Endothelial cell of umbilical vein (primary cell): ENCODE results near the gene CDK11B.

Source experiments
- EZH2 ChIP-seq: IDR thresholded peaks from 2 replicates; pipeline ENCODE4 v1.6.1; 2012; ENCODE audit warnings: borderline replicate concordance, low read depth, mild to moderate bottlenecking, moderate library complexity, low read length, inconsistent platforms; ENCODE audit not compliant: severe bottlenecking
- JUN ChIP-seq: IDR thresholded peaks from 2 replicates; pipeline ENCODE4 v1.6.1; 2011; ENCODE audit warnings: borderline replicate concordance, low read depth; ENCODE audit not compliant: insufficient read length, insufficient read depth
- POLR2A ChIP-seq: IDR thresholded peaks from 2 replicates; pipeline ENCODE4 v1.6.1; 2012; ENCODE audit warnings: low read depth, mild to moderate bottlenecking, control low read depth, low read length
- POLR2AphosphoS5 ChIP-seq: IDR thresholded peaks from 2 replicates; pipeline ENCODE4 v1.6.1; 2012; ENCODE audit warnings: low read depth, mild to moderate bottlenecking, control low read depth, low read length, moderate library complexity; ENCODE audit not compliant: insufficient read depth
- TF ChIP-seq, protein P1 (sequence below), 2 donors: IDR thresholded peaks; 1 replicate in 1 of 2; 2 replicates in 1 of 2; pipeline ENCODE4 v1.5.1; 2011; ENCODE audit warnings: low read length in 2 of 2, mild to moderate bottlenecking in 2 of 2, moderate library complexity in 2 of 2, control low read depth in 1 of 2, inconsistent platforms in 1 of 2, low read depth in 1 of 2; ENCODE audit not compliant: insufficient read depth in 1 of 2; ENCODE audit errors: extremely low read depth in 1 of 2

DNA sequence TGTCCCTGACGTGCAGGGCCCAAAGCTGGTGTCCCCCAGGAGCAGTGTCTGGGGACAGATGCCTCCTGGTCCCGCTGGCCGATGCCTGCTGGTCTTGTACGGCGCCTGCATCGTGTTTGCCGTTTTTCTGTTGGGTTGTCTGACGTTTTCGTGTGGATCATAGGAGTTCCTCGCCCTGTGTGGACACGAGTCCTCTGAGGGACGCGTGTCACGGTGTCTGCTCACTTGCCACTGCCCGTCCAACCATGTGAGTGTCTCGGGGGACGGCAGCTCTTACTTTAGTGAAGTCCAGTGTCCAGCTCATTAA, 36.1 kb downstream of the CDK11B start:
- TF ChIP-seq, protein P1, sequence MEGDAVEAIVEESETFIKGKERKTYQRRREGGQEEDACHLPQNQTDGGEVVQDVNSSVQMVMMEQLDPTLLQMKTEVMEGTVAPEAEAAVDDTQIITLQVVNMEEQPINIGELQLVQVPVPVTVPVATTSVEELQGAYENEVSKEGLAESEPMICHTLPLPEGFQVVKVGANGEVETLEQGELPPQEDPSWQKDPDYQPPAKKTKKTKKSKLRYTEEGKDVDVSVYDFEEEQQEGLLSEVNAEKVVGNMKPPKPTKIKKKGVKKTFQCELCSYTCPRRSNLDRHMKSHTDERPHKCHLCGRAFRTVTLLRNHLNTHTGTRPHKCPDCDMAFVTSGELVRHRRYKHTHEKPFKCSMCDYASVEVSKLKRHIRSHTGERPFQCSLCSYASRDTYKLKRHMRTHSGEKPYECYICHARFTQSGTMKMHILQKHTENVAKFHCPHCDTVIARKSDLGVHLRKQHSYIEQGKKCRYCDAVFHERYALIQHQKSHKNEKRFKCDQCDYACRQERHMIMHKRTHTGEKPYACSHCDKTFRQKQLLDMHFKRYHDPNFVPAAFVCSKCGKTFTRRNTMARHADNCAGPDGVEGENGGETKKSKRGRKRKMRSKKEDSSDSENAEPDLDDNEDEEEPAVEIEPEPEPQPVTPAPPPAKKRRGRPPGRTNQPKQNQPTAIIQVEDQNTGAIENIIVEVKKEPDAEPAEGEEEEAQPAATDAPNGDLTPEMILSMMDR (IDR thresholded peaks at IDR 0.05; ENCODE audit: extremely low read depth in 1 of 2, insufficient read depth in 1 of 2, low read depth in 1 of 2, low read length in 2 of 2): no peak
- TF ChIP-seq POLR2A (no peak), EZH2 (no peak), JUN (no peak), POLR2AphosphoS5 (no peak)
